ENCODE results near the gene ASMT.

GRCh38 chrX:1597345-1598020 is 17.4 kb upstream of the ASMT start:
- TF ChIP-seq, protein P1, sequence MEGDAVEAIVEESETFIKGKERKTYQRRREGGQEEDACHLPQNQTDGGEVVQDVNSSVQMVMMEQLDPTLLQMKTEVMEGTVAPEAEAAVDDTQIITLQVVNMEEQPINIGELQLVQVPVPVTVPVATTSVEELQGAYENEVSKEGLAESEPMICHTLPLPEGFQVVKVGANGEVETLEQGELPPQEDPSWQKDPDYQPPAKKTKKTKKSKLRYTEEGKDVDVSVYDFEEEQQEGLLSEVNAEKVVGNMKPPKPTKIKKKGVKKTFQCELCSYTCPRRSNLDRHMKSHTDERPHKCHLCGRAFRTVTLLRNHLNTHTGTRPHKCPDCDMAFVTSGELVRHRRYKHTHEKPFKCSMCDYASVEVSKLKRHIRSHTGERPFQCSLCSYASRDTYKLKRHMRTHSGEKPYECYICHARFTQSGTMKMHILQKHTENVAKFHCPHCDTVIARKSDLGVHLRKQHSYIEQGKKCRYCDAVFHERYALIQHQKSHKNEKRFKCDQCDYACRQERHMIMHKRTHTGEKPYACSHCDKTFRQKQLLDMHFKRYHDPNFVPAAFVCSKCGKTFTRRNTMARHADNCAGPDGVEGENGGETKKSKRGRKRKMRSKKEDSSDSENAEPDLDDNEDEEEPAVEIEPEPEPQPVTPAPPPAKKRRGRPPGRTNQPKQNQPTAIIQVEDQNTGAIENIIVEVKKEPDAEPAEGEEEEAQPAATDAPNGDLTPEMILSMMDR (IDR thresholded peaks at IDR 0.05), result no peak
- TF ChIP-seq POLR2AphosphoS5 (IDR thresholded peaks at IDR 0.05) (no peak), EP300 (IDR thresholded peaks at IDR 0.05) (no peak)
